HG02571 (cell line): Measurements from ENCODE around the gene GAB3.
"Not testable (repeated sequence)": the region's sequence is repeated elsewhere in the genome, so short reads cannot be mapped to it uniquely, and the experiment has no call there.

ENCODE experiments used
- ATAC-seq: cut with Tn5 transposase; IDR thresholded peaks from one replicate; pipeline ENCODE4 v1.9.1; 2021; ENCODE audit warnings: mild to moderate bottlenecking, moderate library complexity; ENCODE audit not compliant: unreplicated experiment

Gene GAB3

DNA sequence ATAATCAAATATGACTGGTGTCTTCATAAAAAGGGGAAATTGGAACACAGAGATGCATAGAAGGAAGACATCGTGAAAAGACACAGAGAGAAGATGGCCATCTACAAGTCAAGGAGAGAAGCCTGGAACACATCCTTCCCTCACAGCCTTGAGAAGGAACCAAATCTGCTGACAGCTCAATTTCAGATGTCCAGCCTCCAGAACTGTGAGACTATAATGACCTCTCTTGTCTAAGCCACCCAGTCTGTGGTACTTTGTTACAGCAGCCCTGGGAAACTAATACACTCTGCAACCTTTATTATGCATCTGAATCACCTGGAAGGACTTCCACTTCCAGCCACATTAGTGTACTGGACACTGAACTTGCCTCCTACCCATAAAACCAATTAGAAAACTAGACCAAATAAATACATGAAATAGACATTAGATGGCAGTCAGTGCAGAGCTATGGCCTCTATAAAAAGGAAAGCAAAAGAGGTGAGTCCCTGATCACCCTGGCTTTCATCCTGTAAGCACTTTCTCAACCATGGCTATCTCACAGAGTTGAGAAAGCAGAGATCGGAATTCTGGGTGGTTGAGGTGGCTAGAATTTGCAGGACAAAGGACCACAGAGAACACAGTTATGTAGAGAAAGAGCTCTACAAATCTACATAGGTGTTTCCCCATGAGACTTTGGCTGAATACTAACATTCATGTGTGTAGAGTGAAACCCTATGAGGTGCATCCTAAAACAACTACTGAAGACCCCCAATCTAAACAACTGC, 25.7 kb downstream of the GAB3 start:
- no peak for ATAC-seq

DNA sequence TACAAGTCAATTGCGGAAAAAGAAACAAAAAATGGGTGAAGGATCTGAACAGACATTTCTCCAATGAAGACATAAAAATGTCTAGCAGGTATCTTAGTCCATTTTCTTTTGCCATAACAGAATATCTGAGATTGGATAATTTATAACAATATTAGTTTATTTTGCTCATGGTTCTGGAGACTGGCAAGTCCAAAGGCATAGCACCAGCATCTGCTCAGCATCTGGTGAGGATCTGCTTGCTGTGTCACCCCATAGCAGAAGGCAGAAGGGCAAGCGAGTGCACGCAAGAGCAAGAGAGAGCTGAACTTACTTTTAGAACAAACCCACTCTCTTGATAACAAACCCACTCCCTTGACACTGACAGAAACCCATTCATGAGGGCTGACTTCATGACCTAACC, 29.7 kb downstream of the GAB3 start:
- no peak for ATAC-seq

DNA sequence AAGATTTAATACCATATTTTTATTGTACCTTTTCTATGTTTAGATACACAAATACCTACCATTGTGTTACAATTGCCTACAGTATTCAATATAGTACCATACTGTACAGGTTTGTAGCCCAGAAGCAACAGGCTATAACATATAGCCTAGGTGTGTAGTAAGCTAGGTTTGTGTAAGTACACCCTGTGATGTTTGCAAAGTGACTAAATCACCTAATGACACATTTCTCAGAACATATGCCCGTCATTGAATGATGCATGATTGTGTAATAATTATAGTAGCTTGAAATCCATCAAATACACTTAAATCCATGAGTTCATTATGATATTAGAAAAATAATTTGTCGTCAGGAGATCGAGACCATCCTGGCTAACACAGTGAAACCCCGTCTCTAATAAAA, 30.8 kb downstream of the GAB3 start:
- no peak for ATAC-seq

DNA sequence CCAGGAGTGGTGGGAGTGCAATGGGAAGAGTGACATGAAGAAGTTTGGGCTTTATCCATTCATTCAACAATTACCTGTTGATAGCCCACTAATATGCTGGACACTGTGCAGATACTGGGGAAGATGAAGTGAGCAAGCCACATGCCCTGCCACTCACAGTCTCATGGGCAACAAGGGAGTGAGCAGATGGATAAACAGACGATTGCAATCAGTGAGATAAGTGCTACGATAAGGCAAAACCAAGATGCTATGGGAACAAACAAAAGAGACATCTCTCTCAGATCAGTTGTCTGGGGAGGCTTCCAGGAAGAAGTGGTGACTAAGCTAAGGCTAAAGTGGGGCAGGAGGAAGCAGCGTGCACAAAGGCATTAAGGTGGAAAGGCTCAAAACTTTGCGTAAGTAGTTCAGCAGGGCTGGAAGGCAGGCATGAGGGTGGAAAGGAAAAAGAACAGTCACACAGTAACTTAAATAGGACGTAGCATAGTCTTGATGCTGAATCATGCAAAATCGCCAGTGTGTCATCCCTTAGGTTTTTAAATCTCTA, 31.7 kb downstream of the GAB3 start:
- no peak for ATAC-seq

DNA sequence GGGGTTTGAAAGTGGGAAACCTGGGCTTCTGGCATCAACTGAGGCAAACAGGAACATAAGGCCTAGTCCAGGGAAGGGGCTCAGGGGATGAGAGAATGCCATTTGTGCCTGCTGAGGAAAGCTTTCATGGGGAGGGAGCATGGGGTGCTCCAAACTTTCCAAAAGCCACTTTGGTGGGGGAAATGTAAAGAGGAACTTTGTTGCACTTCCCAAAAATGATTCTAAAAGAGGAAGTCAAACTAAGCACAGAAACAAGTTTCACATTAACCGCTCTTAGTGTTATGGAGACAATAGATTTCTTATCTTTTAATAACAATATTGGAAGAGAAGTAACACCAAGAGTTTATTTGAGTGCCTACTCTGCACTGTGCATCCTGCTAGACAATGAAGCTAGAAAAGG, 32.3 kb downstream of the GAB3 start:
- ATAC-seq, result no peak

DNA sequence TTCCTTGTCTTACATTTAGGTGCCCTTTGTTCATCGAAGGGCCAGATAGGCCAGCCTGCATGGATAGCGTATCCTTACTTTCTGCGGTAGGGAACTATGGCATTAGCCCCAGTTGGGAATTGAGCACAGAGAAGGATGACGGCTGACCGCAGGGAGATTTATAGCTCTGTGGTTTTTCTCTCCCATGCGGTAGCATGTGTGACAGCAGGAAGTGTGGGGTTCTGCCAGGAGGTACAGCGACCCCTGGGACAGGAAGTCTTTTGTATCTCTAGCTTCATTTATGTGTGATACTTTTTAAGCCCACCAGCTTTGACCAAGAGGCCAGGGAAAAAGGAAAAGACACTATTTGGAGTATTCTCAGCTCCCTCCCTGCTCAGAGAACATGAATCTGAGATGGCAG, 33.1 kb downstream of the GAB3 start:
- no peak for ATAC-seq

DNA sequence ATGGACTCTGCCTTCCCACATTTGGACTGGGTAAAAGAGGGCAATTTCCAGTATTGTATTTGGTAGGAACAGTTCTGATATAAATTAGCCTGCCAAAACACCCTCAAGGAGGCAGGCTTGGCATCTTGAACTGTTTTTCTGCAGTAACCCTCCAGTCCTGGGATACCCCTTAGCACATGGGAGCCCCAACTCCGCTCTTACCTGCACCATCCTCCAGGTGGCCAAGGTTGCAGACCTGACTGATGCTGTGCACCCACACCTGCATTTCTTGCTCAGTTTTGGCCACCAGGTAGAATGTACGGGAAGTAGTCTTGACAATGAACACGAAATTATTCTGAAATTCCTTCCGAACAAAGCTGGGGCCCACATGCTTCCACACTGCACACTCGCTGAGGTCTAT, 35.1 kb downstream of the GAB3 start:
- no peak for ATAC-seq

DNA sequence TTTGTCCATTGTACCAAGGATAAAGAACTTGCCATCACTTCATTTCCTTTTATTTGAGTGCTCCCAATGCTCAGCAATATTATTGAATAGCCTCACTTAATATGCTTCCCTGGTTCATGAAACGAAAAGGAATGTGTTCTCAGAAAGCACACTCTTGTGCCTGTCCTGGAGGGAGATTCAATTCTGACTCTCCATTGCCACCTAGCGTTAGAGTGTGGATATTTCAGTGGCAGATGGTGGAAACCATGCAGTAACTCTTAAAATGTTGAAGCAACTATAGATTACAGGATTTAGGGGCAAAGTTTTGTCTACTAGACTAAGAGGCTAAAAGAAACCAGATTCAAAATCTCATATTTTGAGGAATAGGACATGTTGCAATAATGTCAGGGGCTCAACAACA, 36.0 kb downstream of the GAB3 start:
- no peak for ATAC-seq

DNA sequence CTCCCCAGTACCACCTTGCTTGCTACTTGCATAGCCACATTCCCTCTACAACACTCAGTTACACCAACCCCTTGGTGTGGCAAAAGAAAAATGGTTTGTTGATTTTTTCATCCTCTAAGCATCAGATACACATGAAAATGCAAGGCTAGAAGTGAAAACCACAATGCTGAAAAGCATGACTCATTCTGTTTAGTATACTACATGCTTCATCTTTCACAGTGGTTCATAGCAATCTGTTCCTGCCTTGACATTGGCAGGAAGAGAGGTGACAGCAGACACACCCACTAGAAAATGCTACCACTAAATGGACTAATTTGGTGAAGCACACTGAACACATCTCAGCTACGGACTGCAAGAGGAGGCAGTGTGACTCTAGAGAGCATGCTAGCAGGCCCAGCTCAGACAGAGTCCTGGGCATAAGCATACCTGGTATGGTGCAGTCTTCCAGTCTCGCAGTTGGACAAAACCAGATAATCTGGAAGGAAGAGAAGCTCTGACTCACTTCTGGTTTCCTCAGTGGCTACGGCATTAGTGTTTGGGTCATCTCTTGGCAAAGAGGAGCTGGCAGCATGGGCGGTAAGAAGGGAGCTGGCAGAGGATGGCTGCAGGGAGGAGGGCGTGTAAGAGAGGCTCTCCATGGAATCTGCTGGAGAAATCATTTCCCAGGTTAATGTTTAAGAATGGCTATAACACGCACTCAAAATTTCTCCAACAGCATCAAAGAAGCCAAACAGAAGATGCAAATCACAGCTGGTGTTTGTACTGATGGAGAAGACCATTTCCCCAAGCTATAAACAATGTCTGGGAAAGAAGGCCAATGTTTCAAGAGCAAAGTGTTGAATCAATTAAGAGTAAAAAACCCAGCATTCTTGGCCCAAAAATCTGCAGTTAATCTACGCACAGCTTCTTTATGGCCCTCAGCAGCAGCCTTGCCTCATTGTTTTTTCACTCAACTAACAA, 37.8 kb downstream of the GAB3 start:
- ATAC-seq, result peak; percentile 90

DNA sequence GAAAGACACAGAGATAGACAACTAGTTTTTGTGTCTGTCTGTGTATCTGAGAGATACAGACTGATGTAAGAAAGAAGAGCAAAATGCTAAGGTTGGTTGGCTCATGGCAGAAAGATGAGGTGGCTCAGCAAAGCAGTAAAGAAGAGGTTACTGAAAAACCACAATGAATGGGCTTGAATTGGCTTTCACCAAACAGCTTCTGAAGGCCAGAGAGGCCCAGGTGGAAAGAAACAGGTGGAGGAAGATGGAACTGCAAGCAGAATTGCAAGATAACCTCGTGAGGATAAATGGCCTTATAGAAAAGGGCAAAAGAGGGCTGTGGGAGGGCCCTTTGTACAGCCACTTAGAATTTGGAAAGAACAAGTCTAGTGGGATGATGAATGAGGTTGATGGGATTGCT, 39.6 kb downstream of the GAB3 start:
- no peak for ATAC-seq

DNA sequence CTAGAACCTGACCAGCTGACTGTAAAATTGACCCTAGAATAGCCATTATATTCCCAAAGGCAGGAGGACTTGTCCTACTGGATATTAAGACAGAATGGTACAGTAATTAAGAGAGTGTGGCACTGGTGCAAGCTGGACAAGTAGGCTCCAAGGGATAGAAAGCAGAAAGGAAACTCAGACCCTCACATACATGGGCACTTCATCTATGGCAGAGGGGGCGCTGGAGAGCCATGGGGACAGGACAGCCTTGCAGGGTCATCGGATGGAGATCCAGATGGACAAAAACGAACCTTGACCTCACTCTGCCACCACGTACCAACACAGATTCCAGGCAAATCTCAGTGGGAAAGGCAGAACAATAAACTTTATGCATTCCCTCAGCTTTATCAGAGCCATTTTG, 40.6 kb downstream of the GAB3 start:
- ATAC-seq, result no peak

DNA sequence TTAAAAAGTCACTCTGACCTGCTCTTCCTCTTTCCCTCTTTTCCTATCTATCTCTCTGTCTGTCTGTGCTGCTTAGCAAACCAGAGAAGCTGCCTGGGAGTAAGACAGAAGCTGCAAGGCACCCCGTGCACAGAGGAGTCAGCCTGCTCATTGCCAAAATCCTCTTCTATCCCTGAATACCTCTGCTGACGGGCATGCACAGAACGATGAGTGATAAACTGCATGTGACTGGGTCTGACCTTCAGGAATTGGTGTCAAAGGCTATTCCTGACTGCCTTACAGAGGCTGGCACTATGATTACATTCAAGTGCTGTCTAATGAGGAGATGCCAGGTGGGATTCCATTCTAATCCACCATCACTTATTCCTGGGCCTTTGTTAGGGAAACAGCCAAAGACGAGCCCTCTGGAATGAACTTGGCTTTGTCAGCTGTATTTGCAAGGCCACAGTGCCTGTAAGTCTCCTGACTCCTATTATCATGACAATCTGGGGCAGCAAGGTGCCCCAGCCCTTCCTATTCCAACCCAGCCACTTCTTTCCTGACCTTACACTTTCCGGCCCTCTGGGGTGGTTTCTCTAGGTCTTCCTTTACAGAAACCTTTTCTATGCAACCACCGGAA, 52.1 kb downstream of the GAB3 start:
- no peak for ATAC-seq

DNA sequence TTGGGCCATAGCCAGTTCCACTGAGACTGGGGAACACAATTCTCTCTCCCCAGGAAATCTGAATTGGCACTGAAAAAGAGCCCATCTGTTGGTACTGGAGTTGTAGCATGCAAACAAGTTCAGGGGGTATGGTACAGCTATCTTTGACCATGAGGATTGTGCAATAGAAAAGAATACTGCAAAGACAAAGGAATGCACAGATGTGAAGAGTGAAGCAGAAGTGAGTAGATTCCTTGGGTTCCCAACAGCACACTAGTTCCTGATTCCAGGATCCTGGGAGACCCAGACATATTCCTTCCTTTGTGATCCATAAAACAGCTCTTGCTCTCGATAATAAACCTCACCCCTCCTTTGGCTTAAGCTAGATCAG, 54.2 kb downstream of the GAB3 start:
- no peak for ATAC-seq

DNA sequence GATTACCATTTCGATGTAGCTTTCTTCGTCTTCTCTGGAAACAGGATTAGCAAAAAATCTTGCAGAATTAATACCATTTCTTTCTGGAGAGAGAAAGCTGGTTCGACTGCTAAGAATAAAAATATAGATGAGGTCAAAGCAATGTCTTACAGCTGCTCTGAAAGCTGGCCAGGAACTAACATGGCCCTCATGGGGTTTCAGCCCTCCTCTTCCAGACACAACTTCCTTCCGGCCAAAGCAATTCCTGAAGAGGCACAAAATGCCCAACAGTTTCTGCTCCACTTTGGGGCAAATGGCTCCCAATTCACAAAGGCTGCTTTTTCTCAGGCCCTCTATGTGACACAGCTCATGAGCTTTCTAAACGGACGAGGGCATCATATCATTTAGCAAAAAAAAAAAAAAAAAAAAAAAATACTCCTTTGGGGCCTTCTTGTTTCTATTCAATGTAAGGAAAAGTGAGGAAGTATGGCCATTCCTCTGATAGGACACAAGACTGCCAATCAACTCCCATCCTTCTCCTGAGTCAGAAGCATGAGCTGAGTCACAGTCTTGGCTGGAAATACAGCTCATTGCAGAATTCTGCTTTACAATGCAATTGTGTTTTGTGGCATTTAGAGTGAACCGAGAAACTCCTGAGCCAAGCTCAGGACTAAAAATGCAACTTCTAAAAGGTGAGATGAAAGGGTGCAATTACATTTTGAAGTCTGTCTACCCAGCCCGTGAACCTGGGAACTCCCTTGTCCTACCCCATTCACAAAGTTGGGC, 54.8 kb downstream of the GAB3 start:
- ATAC-seq, result no peak

DNA sequence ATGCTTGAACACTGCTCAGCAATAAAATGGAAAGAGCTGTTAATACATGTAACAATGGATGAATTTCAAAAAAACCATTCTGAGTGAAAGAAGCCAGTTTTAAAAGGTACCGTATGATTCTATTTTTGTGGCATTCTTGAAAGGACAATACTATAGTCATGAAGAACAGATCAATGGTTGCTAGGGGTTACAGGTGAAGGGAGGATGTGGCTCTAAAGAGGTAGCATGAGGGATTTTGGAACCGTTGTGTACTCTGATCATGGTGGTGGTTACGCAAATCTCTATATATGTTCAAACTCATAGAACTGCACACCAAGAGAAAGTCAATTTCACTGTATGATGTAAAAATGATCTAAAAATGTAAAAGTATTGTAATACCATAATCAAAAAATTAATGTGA, 57.5 kb downstream of the GAB3 start:
- no peak for ATAC-seq

DNA sequence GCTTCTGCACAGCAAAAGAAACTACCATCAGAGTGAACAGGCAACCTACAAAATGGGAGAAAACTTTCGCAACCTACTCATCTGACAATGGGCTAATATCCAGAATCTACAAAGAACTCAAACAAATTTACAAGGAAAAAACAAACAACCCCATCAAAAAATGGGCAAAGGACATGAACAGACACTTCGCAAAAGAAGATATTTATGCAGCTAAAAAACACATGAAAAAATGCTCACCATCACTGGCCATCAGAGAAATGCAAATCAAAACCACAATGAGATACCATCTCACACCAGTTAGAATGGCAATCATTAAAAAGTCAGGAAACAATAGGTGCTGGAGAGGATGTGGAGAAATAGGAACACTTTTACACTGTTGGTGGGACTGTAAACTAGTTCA, 60.4 kb downstream of the GAB3 start:
- not testable (repeated sequence) for ATAC-seq

DNA sequence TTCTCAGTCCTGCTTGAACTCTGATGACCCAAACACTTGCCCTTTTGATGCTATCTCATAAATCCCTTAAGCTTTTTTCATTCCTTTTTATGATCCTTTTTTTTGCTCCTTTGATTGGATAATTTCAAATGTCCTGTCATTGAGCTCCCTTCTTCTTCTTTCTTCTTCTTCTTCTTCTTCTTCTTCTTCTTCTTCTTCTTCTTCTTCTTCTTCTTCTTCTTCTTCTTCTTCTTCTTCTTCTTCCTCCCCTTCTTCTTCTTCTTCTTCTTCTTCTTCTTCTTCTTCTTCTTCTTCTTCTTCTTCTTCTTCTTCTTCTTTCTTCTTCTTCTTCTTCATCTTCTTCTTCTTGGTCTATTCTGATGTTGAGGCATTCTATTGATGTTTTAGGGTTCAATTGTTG, 78.8 kb downstream of the GAB3 start:
- not testable (repeated sequence) for ATAC-seq

DNA sequence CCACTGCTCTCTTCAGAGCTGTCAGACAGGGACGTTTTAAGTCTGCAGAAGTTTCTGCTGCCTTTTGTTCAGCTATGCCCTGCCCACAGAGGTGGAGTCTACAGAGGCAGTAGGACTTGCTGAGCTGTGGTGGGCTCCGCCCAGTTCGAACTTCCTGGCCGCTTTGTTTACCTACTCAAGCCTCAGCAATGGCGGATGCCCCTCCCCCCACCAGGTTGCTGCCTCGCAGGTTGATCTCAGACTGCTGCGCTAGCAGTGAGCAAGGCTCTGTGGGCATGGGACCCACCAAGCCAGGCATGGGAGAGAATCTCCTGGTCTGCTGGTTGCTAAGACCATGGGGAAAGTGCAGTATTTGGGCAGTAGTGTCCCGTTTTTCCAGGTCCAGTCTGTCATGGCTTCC, 80.0 kb downstream of the GAB3 start:
- ATAC-seq, result not testable (repeated sequence)

DNA sequence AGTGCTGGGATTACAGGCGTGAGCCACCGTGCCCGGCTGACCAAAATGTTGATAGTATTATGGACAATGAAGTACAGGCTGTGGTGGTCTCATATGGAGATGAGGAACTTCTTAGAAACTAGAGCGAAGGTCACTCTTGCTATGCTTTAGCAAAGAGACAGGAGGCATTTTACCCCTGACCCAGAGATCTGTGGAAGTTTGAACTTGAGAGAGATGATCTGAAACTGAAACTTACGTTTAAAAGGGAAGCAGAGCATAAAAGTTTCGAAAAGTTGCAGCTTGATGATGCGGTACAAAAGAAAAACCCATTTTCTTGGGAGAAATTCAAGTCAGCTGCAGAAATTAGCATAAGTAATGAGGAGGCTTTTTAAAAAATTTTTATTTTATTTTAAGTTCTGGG, 89.0 kb downstream of the GAB3 start:
- ATAC-seq, result no peak

DNA sequence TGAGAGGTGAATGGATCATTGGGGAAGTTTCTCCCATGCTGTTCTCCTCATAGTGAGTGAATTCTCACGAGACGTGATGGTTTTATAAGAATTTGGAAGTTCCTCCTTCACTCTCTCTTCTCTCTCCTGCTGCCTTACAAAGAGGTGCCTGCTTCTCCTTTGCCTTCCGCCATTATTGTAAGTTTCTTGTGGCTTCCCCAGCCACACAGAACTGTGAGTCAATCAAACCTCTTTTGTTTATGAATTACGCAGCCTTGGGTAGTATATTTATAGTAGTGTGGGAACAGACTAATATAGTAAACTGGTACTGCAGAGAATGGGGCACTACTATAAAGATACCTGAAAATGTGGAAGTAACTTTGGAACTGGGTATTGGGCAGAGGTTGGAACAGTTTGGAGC, 89.7 kb downstream of the GAB3 start:
- no peak for ATAC-seq

DNA sequence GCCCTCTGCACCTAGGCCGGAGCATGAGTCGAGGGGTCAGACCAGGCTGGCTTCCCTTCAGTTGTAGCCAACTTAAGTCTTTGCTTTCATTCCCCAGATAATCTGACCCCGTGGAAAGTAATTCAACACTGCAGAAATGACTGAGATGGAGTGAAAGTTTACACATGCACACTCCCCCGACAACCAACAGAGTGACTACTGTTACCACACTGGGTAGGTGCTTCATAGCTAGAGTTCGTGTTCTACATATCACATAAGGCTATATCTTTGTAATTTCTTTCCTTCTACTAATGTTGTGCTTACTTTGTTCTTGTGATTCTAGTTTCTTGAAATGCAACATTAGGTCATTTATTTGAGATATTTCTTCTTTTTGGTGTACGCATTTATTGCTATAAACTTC, 90.3 kb downstream of the GAB3 start:
- no peak for ATAC-seq
